Measurements from ENCODE around the gene SLC16A7.

- TF ChIP-seq POLR2A (IDR thresholded peaks at IDR 0.05; ENCODE audit: low read depth, low read length) (no peak), POLR2AphosphoS5 (IDR thresholded peaks at IDR 0.05; ENCODE audit: low read depth, low read length) (no peak), TAF1 (IDR thresholded peaks at IDR 0.05; ENCODE audit: borderline replicate concordance, low read depth, low read length) (no peak)
Observed at GRCh38 chr12:59808317-59808910, 212.6 kb downstream of the SLC16A7 start.

All from GM12892 (cell line).